Testis (tissue), 2 donors: ENCODE measurements around the gene ABCB9.

Experiments
- POLR2A ChIP-seq: fragments of 450-650 bp; IDR thresholded peaks from one replicate; pipeline ENCODE4 v1.6.1; 2017; ENCODE audit warnings: antibody characterized with exemption, mild to moderate bottlenecking, moderate library complexity
- TF ChIP-seq, protein P1 (sequence below), 3 experiments: fragments of 450-650 bp in 2 of 3; fragments of 200-600 bp in 1 of 3; sonication (generic) in 1 of 3; IDR thresholded peaks; one replicate each; pipeline ENCODE4 v1.5.1; 2016 to 2019; ENCODE audit warnings: antibody characterized with exemption in 3 of 3, mild to moderate bottlenecking in 2 of 3, moderate library complexity in 1 of 3

DNA sequence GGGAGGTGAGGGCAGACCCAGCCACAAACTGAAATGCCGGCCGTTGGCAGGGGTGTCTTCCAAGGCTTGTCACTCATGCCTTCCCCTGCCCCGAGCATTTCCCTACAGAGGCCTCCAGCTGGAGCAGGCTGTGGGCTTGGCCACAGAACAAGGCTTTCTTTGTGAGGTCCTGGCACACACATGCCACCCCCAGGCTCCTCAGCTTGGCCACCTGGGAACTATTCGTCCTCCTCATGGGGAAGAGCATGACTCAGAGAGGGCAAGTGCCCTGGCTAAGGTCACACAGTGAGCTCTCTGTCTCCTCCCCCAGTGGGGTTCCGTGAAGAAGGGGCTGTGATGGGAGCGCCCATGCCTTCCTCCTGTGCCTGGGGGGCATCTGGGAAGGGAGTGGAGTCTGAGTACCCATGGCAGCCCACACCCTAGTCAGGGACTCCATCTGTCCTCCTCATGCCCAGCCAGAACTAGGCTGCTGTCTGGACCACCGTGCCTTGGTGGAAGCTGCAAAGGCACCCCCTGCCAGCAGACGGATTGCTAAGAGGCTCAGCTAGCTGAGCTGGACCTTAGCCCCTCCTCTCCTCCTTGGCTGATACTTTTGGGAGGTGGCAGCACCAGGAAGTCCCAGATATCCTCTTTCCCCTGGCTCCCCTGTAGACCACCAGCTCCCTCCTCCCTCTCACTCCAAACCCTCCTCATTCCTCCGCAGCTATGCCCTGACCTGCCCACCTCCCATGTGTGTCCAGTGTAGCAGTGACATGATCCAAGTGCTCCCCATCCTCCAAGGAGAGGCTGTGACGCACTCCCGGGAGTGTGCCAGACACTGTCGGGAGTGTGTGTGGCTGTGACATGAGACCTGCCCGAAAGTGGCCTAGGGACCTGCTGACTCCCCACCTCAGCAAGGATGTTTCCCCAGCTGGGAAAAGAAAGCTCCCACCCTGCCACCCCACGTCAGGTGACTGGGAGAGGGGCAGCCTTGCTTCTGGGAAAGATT lies 21.4 kb downstream of the ABCB9 start:
- TF ChIP-seq, protein P1, sequence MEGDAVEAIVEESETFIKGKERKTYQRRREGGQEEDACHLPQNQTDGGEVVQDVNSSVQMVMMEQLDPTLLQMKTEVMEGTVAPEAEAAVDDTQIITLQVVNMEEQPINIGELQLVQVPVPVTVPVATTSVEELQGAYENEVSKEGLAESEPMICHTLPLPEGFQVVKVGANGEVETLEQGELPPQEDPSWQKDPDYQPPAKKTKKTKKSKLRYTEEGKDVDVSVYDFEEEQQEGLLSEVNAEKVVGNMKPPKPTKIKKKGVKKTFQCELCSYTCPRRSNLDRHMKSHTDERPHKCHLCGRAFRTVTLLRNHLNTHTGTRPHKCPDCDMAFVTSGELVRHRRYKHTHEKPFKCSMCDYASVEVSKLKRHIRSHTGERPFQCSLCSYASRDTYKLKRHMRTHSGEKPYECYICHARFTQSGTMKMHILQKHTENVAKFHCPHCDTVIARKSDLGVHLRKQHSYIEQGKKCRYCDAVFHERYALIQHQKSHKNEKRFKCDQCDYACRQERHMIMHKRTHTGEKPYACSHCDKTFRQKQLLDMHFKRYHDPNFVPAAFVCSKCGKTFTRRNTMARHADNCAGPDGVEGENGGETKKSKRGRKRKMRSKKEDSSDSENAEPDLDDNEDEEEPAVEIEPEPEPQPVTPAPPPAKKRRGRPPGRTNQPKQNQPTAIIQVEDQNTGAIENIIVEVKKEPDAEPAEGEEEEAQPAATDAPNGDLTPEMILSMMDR (IDR thresholded peaks at IDR 0.05), result no peak
- no peak for TF ChIP-seq POLR2A
